HG03175 (cell line): ENCODE results near the gene SNAPC4.

Source experiments
- ATAC-seq: cut with Tn5 transposase; IDR thresholded peaks from one replicate; pipeline ENCODE4 v1.9.1; 2021; ENCODE audit warnings: mild to moderate bottlenecking, moderate library complexity; ENCODE audit not compliant: unreplicated experiment

SNAPC4 gene

DNA sequence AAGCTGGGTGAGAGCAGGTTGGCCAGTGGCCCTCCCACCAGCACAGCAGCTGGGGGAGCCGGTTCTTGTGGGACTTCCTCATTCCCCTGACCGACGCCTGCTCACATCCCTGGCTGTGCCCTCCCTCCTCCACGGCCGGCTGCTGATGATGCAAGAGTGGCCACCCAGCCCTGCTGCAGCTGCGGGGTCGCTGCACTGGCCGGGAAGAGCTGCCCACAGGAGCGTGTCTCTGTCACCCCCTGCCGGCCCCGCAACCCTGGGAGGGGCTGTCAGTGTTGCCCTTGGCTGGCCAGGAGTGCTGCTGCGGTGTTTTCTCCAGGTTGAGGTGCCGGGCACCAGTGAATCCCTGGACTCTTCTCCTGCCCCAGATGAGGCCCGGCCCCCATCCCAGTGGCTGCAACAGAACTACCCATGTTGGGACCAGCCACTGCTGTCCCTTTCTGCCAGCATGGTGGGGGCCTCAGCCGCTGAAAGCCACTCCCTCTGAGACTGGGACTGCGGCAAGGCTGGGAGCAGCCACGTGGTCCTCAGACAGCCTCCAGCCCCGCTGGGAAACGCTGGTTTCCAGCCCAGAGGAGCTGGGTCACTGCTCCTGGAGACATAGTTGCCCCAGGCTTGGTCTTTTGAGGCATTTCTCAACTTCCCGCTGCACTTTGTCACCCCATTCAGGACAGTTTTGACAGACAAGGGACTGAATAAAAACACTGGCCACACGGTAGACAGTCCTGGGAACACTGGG, 27.2 kb downstream of the SNAPC4 start:
- ATAC-seq = no peak

DNA sequence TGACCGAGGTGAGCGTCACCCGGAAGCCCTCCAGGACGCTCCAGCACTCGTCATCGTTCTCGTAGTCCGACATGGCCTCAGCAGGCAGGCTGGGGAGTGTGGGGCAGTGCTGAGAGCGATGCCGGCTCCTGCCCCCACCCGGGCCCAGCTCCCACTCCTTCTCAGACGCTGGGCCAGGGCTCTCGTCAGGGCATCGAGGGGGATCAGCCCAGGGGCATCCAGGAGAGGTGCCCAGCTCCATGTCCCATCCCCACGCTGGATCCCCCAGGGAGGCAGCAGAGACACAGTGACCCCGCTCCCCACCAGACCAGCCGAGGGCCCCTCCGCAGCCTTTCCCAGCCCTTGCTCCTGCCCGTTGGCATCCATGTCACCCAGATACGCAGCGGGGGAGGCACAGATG, 28.0 kb downstream of the SNAPC4 start:
- ATAC-seq = no peak

DNA sequence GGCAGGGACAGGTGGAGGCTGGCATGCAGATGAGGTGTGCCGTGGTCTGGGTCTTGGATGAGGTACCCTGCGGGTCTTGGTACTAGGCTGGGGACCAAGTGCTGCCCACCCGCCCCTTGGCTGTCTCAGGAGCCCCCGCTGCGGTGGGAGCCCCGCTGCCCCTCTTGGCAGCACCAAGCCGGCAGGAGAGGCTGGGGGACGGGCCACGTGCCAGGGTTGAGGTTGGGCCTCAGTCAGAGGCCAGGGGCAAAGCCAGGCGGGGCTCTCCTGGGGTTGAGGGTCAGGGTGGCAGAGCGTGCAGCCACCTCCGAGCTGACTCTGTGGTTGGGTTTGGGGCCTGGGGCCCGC, 28.5 kb downstream of the SNAPC4 start:
- no peak for ATAC-seq

DNA sequence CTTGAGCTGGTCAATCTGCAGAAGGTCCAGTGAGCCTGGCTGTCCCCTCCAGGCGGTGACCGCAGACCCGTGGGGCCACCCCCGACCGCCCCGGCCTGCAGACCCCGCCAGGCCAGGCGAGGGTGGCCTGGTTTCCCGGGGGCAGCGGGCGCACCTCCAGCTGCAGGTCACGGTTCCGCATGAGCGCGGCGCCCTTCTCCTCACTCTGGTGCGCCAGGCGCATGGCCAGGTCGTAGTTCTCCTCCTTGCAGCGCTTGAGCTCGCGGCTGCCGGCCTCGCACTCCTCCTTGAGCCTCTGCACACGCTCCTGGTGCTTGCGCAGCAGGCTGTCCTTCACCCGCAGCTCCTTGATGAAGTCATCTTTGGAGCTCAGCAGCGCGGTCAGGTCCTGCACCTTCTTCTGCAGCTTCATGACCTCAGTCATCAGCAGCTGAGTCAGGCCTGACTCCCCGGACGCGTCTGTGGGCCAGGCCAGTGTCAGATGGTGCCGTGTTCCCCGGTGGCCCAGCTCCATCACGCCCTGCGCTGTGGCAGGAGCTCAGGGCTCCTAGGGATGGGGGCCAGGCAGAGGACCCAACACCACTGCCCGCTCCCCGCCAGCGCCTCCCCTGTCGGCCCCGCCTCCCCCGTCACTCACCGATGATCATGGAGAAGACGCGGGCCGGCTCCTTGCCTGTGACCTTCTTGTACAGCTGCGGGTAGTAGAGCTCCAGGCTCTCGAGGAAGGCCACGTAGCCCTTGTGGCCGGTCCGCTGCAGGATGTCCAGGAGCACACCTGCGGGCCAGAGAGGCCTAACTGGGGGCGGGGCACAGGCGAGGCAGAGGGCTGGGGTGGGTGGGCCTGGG, 29.1 kb downstream of the SNAPC4 start:
- no peak for ATAC-seq

DNA sequence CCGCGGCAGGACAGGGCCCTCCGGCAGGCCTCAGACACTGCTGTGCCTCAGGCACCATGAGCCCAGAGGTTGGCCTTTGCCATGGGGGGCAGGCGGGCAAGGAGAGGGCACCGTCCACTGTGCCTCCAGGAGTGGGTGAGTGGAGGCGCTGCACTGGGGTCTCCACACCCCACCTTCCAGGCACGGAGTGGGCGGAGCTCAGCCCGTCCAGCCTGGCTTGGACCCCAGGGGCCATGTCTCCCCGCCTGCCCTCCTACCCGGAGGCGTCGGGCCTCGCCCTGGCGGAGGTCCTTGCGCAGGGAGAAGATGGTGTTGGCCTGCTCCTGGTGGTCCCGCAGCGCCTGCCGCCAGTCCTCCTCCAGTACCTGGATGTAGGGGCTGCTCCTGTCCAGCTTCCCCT, 29.9 kb downstream of the SNAPC4 start:
- no peak for ATAC-seq

DNA sequence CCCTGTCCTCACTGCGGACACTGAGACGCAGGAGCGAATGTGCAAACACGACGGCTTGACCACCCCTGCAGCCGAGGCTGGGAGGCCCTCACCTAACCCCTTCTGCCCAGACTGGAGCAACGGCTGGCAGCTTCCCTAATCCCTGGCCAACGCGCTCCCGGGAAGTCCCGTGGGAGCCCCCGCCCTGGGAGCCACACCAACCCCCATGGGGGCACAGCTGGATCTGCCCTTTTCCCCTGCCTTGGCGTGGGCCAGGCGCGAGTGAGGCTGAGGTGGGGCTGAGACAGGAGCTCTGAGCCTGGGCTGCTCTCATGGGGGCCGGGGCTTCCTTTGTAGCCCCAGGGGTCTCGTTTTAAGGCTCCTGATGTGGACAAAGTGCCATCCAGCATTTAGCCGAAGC, 31.8 kb downstream of the SNAPC4 start:
- ATAC-seq = no peak

DNA sequence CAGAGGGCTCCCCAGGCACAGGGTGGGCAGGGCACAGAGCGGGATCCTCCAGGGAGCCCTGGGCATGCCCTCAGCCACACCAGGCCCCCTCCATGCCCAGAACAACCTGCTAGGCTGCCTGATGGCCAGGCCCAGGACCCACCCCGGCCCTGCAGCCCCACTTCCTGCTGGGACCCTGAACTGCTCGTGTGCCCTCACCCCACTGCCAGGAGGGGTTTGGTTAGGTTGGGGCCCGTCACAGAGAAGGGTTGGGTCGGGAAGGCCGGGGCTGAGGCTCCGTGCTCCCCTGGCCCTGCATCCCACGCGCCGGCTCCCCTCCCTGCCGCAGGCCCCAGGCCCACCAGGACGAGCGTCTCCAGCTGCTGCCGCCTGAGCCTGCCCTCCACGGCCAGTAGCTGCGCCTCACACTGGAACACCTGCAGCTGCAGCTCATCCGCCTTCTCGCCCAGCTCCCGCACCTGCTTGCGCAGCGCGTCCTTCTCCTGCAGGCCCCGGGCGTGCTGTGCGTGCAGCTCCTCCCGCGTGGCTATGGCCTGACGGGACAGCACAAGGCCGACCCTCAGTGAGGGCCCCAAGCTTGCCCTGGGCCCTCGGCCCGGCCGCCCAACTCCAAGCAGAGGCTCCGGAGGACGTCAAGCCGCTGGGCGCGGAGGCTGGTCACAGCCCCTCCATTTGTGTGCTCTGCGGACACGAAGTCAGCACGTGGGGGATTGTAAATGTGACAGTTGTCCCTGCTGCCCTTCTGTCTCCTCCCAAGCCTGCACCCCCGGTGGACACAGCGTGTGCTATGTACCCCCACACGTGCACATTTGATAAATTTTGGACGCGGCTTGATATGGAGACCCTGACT, 32.4 kb downstream of the SNAPC4 start:
- no peak for ATAC-seq

DNA sequence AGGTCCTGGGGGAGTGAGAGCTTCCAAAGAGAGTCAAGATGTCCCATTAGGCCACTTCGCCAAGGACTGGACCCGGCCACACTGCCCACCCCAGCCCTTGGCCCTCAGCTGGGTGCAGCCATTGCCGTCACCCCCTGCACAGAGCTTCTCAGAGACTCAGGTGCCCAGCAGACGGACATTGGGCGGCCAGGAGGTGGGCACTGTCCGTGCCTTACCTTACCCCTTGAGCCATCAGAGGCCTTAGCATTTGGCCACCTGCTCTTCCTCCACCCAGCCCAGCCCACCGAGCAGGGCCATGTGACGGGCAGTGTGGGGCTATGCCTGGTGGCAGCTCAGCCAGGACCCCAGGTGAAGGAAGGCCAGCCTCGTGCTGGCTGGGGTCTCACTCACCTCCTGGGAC, 33.1 kb downstream of the SNAPC4 start:
- no peak for ATAC-seq

DNA sequence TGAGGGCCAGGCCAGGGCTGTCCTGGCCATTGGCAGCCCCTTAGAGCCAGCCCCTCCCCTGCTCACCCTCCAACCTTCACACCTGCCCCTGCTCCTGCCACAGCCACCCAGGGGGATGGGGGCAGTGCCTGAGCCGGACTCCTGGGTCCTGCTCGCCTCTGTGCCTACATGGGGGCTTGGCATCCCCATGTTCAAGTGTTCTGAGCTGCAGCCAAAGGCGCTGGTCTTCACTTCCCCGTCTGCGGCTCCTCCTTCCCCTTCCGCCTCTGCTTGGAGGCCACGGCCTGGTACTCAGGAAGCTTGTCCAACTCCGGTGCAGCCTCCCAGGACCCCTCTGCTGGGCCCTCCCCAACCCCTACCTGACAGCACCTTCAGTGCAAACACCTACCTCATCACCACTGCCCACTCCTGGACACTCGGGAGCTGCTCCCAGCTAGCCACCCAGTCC, 34.2 kb downstream of the SNAPC4 start:
- ATAC-seq = no peak

DNA sequence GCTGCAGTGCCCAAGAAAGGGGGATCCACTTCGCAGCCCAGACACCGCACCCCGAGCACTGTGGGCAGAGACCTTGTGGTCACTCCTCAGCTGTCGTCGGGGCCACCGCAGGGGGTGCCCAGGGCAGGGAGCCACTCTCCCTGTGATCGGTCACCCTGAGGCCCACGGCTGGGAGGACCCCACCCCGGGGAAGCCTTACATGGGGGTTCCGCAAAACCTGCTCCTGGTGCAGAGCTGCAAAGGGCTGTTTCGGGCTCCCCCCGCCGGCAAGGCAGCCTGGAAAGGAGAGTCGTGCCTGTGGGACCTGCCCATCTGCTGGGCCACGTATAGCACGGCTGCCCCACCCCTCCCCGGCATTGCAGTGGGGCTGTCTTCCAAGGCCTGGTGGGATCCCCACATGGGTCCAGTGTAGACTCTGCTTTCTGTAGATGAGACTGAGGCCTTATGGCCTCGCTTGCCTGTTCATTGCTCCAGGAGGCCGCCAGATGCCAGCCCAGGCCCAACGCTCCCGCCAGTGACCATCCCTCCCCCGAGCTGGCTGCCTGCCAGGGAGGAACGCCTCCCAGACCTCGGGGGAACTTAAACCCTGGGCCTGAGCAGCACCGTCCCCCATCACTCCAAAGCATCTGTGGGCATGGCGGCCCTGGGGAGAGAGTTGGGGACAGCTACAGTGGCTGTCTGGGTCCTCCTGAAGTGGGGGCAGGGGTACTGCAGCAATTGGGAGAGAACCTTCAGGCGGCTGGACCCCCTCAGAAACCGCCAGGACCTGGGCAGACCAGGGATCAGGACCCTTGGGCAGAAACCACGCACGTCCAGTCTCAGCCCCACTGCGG, 34.8 kb downstream of the SNAPC4 start:
- ATAC-seq = no peak

DNA sequence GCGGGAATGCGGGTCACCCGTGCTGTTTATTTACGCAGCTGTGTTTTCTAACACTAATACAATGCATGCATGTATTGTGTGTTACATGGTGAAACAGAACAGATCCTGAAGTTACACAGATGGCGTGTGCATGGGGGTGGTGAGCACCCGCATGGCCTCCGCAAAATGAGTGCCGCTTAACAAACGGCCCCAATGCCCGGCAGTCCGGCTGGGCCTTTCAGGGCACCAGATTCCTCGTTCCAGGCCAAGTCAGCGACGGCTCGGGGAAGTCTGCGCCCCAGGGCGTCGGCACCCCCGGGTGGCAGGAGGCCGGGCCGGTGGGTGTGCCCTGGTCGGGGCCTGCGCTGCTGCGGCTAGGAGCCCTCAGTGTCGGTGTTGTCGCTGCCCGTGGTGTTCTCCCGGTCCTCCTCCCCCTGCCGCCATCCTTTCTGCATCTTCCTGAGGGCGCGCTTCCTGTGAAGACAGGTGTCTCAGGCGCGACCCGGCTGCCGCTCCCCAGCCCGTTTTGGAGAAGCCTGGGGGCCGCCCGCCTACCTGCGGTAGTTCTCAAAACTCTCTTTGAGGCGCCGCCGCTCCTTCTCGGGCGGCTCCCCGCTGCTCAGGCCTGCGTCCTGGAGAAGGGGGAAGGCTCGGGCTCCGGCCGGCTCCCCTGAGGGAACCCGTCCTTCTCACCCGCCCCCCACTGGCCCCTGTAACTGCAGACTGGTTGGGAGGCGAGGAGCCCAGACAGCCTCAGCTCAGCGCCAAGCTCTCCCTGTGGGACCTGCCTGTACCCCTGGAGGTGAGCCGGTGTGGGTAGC, 35.8 kb downstream of the SNAPC4 start:
- no peak for ATAC-seq

DNA sequence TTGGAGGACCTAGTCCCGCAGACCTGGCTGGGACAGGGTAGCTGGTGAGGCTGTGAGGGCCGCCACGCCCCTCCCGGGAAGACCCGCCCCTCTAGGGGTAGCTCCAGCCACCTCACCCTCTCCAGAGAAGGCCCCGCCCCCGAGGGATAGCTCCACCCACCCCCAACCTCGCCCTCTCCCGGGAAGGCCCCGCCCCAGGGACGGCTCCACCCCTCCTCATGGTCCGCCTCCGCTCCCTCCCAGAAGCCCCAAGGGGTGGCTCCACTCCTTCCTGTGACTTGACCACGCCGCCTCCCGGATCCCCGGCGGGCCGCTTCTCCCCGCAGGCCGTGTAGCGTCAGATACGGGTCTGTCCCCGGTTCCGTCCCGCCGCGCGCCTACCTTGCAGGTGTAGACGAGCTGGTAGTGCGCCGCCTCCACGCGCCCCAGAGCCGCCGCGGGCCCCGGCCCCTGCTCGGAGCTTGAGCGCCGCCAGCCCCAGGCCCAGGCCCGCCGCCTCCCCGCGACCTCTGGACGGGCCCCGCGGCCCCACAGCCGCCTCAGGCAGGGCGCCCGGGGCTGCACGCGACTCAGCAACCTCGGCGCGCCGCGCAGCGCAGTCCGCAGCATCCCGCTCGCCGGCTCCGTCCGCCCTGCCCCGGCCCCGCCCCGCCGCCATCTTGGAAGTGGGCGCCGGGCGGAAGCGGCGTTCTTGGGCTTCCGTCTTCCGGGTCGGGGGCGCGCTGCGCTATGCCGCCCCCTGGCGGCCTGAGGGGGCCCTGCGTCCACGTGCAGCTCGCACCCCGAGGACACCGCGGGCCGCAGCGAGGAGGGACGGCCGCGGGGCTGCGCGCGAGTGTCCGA, 36.6 kb downstream of the SNAPC4 start, which contains the start of gene DNLZ:
TSS of gene DNLZ (minus strand) at position 639 of the 843 bp plus-strand sequence. CDS start at position 609, 30 bp downstream.
- ATAC-seq = peak; percentile 67

DNA sequence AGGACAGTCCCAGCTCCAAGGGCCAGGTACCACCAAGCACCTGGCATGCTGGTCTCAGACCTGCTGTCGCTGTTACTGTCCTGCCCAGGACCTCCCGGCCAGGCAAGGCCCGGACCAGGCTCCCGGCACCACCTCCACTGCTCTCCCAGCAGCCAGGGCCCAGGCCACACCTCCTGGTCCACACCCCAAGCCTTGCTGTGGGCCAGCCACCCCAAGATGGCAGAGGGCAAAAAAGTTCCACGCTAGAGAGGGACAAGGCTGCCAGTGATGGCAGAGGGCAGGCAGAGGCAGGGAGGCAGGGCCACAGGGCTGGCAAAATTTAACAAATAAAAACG, 37.6 kb downstream of the SNAPC4 start:
- ATAC-seq = no peak

DNA sequence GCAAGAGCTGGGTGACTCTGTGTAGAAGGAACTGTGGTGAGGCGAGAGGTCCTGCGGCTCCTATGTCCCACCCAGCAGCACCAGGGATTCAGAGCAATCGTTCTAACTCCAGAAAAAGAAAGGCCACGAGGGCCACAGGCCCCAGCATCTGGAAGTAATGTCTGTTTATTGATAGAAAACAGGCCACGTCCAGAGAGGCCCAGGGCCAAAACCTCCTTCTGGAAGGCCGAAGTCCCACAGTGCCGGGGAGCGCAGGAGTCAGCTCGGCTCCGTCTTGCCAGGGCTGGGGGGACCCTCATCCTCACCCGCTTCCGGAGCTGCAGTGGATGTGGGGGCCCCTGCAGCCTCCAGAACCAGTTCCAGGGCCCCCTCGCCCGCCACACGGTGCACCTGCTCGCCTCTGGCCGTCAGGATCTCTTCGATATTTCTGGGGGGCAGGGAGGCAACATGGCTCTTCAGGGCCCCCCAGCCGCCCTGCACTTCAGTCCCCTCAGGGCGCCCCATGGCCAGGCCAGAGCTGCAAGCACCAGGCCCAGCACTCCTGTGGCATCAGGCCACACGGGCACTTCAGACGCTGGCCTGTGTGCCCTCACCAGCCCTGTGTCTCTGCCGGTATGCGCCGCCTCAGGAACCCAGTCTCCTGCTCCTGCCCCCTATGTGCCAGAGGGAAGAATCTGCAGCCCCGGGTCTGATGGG, 38.1 kb downstream of the SNAPC4 start:
- ATAC-seq = no peak

DNA sequence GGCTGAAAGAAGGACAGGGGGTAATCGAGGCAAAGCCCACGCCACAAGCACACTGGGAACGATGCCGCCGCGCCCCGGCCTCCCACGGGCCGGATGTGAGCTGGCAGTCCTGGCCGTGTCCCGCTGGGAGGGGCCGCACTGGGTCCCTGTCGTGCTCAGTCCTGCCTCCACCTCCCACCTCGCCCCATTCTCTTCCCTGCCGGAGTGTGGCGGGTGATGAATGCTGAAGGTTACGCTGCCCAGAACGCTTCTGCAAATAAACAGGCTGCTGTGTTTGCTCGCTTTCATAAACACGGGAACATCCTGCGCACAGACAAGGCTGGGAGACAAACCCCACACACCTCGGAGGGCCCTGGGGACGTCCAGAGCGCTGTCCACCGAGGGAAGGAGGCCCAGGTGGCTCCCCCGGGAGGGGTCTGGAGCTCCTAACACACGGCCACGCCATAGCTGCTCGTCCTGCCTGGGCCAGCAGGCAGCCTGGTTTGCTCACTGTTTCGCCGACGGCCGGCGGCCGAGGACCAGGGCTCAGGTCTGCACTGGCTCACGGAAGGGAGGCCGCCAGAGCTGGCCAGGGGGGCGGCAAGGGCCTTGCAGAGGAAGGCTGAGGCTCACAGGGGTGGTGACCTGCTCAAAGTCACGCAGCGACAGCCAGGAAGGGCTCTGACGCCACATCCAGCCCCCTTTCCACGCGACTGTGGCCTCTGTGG, 38.8 kb downstream of the SNAPC4 start:
- ATAC-seq = no peak

DNA sequence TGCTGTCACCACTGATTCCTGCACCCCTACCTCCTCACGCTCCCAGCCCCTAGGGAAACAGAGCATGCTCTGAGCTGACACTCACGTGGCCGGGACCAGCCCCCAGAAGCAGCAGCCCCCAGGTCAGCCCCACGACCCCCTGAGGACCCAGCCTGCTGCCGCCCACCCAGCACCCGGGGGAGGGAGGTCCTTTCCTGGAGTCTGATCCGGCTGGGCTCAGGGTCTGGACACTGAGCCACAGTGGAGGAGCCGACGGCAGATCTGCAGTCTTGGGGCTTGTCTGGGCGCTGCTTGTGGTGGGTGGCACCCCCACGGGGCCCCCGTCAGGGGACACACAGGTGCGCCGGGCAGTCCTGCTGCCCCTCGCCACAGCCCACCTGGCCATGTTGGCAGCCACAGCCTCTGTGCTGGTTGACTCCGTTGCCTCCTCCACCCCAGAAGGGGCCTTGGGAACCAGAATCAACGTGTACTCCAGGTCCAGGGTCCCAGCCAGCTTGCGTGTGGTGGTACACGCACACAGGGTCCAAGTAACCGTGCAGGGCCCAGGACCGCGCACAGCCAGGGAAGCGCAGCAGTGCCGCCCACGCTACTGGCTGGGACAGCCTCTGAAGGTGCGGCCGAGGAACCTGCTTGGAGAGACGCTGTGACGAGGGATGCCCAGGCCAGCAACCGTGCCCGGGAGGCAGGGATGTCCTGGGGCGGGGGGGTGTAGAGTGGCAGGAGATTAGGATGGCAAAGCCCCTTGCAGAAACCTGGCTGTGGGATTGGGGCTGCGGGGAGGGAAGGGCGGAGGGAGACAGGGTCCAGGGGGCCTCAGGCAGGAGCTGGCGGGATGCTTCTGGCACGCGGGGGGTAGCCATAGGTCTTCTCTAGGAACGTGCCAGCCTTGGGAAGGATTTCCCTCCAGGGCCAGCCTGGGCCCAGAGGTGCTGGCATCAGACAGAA, 39.9 kb downstream of the SNAPC4 start:
- ATAC-seq = no peak

DNA sequence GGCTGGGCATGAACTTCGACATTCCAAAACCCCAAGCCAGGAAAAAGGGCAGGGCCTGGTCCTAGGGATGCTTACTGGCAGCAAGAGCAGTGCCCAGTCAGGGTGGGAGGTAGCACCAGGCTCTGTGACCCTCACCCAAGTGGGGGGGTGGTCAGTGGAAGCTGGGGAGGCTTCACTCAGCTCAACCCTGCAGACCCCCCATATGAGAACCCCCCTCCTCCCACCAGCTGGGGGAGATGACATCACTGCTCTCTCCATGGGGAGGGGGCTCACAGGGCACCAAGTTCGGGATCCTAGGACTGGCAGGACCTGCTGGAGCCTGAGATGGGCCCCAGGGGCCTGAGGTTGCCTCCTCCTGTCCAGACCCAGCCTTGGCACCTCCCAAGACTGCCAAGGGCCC, 41.1 kb downstream of the SNAPC4 start:
- no peak for ATAC-seq
